ENCODE results near the gene GK.

- TF ChIP-seq CTCF (conservative IDR thresholded peaks at IDR 0.05 in 1 of 2, IDR thresholded peaks at IDR 0.05 in 1 of 2; ENCODE audit: extremely low read depth in 1 of 2, insufficient read depth in 1 of 2, low read depth in 1 of 2, low read length in 2 of 2) = no peak
- TF ChIP-seq EZH2 (IDR thresholded peaks at IDR 0.05; ENCODE audit: borderline replicate concordance, low read length) = no peak
Observed at GRCh38 chrX:30622361-30622760, 30.9 kb upstream of the GK start.

Measured in mammary epithelial cell (primary cell).